ENCODE data around the gene UNG. TPM values are rescaled to one million over a fixed set of nuclear protein-coding genes. Genes with fewer than 3 reads are reported as not detected.
A peak's percentile ranks its signal among the peaks of the same experiment; 100 is the strongest.

UNG gene
- total RNA-seq, 1 experiment from 2014 or later: 99.0 TPM

GRCh38 chr12:109109746-109110350, 12.5 kb downstream of the UNG start:
- Histone ChIP-seq H3K36me3 (ENCODE audit: control insufficient read depth in 1 of 2, insufficient read depth in 2 of 2, low read length in 2 of 2) (peaks cover 19 to 23% of the 10 kb centered on the region in 2 experiments; a peak in 3 of 4 replicates), H3K4me3 (replicated peaks in 1 of 2; ENCODE audit: low read depth in 1 of 2, low read length in 2 of 2) (no peak overlapping the region), H3K9me2 (ENCODE audit: insufficient read depth) (no peaks in the 10 kb centered on the region), H3K4me2 (ENCODE audit: low read length) (no peak overlapping the region), H3K9ac (ENCODE audit: low read length) (no peak overlapping the region), H3K27ac (ENCODE audit: low read depth, low read length) (no peak overlapping the region), H3K79me2 (ENCODE audit: insufficient read depth, low read length) (no peaks in the 10 kb centered on the region; the same call in 1 of the 2 replicates), H3K9me3 (ENCODE audit: control insufficient read depth in 1 of 2, insufficient read depth in 1 of 2, low read depth in 1 of 2, low read length in 2 of 2) (no peaks in the 10 kb centered on the region), H4K20me1 (ENCODE audit: insufficient read depth) (no peaks in the 10 kb centered on the region), H3K27me3 (ENCODE audit: insufficient read depth, low read length) (no peaks in the 10 kb centered on the region), H3K4me1 (ENCODE audit: control insufficient read depth in 1 of 2, insufficient read depth in 2 of 2, low read length in 2 of 2) (no peaks in the 10 kb centered on the region), H2AFZ (ENCODE audit: low read depth, low read length, poor library complexity, severe bottlenecking) (no peak overlapping the region)
- POLR2A ChIA-PET: no interaction called here
- TSS peak; percentile 62 for BruUV-seq (replicated peaks)
- RAD21 ChIA-PET (ENCODE audit: low non-redundant PET in 1 of 2, low total read pairs in 2 of 2, uncharacterized antibody in 2 of 2, unreplicated experiment in 2 of 2): no interaction called here
- ATAC-seq (no peak), DNase-seq (ENCODE audit: low read depth, low spot score) (no peak)
- CTCF ChIA-PET: interaction anchor here (1.2 to 1.4 kb wide), 2 partner anchors 17 to 276 kb away, joined by 3 to 4 read pairs; partner anchors contain the start of gene ALKBH2
- intact Hi-C loops (cut with micrococcal nuclease): no loop called here
- TF ChIP-seq, protein P1, sequence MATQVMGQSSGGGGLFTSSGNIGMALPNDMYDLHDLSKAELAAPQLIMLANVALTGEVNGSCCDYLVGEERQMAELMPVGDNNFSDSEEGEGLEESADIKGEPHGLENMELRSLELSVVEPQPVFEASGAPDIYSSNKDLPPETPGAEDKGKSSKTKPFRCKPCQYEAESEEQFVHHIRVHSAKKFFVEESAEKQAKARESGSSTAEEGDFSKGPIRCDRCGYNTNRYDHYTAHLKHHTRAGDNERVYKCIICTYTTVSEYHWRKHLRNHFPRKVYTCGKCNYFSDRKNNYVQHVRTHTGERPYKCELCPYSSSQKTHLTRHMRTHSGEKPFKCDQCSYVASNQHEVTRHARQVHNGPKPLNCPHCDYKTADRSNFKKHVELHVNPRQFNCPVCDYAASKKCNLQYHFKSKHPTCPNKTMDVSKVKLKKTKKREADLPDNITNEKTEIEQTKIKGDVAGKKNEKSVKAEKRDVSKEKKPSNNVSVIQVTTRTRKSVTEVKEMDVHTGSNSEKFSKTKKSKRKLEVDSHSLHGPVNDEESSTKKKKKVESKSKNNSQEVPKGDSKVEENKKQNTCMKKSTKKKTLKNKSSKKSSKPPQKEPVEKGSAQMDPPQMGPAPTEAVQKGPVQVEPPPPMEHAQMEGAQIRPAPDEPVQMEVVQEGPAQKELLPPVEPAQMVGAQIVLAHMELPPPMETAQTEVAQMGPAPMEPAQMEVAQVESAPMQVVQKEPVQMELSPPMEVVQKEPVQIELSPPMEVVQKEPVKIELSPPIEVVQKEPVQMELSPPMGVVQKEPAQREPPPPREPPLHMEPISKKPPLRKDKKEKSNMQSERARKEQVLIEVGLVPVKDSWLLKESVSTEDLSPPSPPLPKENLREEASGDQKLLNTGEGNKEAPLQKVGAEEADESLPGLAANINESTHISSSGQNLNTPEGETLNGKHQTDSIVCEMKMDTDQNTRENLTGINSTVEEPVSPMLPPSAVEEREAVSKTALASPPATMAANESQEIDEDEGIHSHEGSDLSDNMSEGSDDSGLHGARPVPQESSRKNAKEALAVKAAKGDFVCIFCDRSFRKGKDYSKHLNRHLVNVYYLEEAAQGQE (IDR thresholded peaks at IDR 0.05; ENCODE audit: low read depth): no peak
- TF ChIP-seq JUND (IDR thresholded peaks at IDR 0.05): no peak
- no peak for TF ChIP-seq EZH2phosphoT487 (IDR thresholded peaks at IDR 0.05; ENCODE audit: borderline replicate concordance)
- no peak for TF ChIP-seq SP1 (IDR thresholded peaks at IDR 0.05; ENCODE audit: low read depth)
- TF ChIP-seq MAX (IDR thresholded peaks at IDR 0.05): no peak
- no peak for TF ChIP-seq ZNF274 (IDR thresholded peaks at IDR 0.05; ENCODE audit: low read depth, low read length)
- no peak for TF ChIP-seq ZFX (IDR thresholded peaks at IDR 0.05)
- TF ChIP-seq EGR1 (IDR thresholded peaks at IDR 0.05; ENCODE audit: low read depth): no peak
- no peak for TF ChIP-seq ELF1 (IDR thresholded peaks at IDR 0.05; ENCODE audit: borderline replicate concordance, low read depth)
- TF ChIP-seq POLR2A (IDR thresholded peaks at IDR 0.05; ENCODE audit: borderline replicate concordance, extremely low read depth, insufficient read depth, insufficient read length): no peak
- TF ChIP-seq YY1 (IDR thresholded peaks at IDR 0.05; ENCODE audit: extremely low read depth, insufficient replicate concordance, low read depth, low read length): no peak

Measured in HCT116 (cell line).